B cell (primary cell): Measurements from ENCODE around the gene TRIO.

ENCODE experiments used
- EZH2 ChIP-seq: IDR thresholded peaks from 2 replicates; pipeline ENCODE4 v1.6.1; 2012; ENCODE audit warnings: borderline replicate concordance, low read depth, mild to moderate bottlenecking, moderate library complexity, low read length; ENCODE audit not compliant: insufficient read depth, poor library complexity, severe bottlenecking
- TF ChIP-seq, protein P1 (sequence below): fragments of 200-600 bp; IDR thresholded peaks from one replicate; pipeline ENCODE4 v1.8.0; 2022; ENCODE audit warnings: antibody characterized with exemption, mild to moderate bottlenecking

DNA sequence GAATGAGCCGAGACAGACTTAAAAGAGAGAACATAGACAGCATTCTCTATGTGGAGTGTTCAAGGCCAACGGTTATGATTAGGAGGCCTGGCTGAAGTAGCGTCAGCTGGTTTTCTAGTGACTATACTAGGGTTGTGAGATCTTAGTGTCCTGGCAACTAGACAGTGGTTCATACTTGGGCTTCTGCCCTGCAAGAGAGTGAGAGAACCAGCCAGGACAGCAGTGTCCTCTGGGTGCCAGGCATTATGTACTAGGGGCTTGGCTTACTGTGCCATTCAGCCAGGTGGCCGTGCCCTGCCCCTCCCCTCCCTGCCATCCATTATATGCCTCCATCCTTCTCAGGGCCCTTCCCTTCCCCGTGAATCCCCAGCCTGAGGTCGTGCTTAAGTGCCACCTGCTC, 56.8 kb downstream of the TRIO start:
- TF ChIP-seq, protein P1, sequence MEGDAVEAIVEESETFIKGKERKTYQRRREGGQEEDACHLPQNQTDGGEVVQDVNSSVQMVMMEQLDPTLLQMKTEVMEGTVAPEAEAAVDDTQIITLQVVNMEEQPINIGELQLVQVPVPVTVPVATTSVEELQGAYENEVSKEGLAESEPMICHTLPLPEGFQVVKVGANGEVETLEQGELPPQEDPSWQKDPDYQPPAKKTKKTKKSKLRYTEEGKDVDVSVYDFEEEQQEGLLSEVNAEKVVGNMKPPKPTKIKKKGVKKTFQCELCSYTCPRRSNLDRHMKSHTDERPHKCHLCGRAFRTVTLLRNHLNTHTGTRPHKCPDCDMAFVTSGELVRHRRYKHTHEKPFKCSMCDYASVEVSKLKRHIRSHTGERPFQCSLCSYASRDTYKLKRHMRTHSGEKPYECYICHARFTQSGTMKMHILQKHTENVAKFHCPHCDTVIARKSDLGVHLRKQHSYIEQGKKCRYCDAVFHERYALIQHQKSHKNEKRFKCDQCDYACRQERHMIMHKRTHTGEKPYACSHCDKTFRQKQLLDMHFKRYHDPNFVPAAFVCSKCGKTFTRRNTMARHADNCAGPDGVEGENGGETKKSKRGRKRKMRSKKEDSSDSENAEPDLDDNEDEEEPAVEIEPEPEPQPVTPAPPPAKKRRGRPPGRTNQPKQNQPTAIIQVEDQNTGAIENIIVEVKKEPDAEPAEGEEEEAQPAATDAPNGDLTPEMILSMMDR = no peak
- TF ChIP-seq EZH2 = no peak
